IPS-NIHi7 (cell line): ENCODE data around the gene WEE1.
A peak's percentile ranks its signal among the peaks of the same experiment; 100 is the strongest.
"Not testable (repeated sequence)": the region's sequence is repeated elsewhere in the genome, so short reads cannot be mapped to it uniquely, and the experiment has no call there.

Experiments
- DNase-seq: peaks from one replicate; pipeline ENCODE4 v3.0.0; 2012; ENCODE audit warnings: mixed read lengths; ENCODE audit errors: extremely low spot score

The WEE1 gene

DNA sequence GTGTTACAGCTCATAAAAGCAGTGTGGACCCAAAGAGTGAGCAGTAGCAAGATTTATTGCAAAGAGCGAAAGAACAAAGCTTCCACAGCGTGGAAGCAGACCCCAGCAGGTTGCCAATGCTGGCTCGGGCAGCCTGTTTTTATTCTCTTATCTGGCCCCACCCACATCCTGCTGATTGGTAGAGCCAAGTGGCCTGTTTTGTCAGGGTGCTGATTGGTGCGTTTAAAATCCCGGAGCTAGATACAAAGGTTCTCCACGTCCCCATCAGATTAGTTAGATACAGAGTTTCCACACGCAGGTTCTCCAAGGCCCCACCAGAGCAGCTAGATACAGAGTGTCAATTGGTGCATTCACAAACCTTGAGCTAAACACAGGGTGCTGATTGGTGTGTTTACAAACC, 48.9 kb downstream of the WEE1 start:
- DNase-seq = not testable (repeated sequence)

DNA sequence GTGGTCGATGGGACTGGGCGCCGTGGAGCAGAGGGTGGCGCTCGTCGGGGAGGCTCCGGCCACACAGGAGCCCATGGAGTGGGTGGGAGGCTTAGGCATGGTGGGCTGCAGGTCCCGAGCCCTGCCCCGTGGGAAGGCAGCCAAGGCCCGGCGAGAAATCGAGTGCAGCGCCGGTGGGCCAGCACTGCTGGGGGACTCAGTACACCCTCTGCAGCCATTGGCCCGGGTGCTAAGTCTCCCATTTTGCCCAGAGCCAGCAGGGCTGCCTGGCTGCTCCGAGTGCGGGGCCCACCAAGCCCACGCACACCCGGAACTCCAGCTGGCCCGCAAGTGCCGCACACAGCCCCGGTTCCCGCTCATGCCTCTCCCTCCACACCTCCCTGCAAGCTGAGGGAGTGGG, 49.6 kb downstream of the WEE1 start:
- not testable (repeated sequence) for DNase-seq

DNA sequence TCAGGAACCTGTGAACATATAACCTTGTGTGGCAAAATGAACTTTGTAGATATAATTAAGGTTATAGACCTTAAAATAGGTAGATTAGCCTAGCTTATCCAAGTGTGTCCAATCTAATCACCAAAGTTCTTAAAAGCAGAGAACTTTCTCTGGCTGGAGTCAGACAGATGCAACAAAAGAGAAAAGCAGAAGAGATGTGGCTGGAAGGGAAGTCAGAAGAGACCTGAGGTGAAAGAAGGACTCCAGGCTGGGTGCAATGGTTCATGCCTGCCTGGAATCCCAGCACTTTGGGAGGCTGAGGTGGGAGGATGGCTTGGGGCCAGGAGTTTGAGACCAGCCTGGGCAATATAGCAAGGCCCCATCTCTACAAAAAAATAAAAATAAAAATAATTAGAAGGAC, 51.0 kb downstream of the WEE1 start:
- DNase-seq = no peak

DNA sequence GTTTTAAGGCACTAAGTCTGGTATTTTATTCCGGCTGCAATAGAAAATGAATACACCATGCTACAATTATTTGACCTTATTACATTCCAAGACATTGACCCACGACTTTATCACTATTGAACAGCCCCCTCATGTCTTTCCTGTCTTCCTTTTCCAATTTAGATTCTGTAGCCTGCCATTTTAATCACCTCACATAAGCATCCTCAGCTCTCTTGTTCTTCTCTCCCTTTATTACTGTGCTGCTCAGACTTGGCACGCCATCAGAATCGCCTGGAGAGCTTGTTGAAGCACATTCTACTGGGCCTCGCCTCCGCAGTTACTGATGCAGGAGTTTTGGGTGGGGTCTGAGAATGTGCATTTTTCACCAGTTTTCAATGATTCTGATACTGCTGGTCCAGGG, 51.7 kb downstream of the WEE1 start:
- DNase-seq = no peak

DNA sequence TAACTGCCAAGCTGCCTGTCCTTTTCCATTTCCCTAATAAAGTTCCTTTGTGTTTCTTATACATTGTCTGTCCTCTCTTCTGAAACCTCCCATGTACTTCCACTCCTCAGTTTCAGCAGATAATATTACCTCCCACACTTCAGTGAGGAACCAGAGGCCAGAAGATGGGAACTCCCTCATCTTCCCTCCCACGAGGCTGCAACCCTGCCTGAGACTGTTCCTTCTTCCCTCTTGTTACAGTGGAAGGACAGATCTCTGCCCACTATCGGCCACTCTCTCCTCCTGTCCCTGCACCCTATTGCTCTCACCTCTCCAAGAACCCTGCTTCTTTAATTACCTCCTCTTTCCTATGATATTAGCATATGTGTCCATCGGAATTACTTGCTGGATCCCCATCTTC, 52.3 kb downstream of the WEE1 start:
- no peak for DNase-seq

DNA sequence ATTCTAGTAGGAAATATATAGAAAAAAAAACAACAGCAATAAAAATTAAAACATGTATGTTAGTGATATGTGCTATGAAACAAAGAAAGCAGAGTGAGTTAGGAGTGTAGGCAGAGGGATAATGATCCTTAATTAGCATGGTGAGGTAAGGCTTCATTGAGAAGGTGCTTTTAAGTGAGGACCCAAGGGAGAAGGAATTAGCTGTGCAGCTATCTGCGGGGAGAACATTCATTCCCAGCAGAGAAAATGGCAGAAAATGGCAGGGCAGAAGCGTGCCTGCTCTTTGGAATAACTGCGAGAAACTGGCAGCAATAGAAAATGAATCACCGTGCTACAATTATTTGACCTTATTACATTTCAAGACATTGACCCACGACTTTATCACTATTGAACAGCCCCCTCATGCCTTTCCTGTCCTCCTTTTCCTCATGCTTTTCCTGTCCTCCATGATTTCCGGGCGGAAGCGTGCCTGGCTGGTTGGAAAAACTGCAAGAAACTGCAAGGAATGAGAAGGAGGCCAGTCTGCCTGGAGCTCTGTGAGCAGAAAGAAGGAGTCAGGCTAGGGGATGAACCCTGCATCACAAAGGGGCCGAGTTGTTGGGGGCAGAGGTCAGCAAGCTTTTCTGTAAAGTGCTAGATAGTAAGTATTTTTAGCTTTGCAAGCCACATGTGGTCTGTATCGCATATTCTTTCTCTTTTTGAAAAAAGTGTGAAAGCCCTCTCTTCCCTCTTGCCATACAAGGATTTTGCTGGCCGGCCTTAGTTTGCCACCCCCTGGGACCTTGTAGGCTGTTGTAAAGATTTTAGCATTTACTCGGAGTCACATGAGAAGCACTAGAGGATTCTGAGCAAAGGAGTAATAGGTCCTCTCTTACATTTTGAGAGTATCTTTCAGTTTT, 53.3 kb downstream of the WEE1 start:
- DNase-seq = peak; percentile 80

DNA sequence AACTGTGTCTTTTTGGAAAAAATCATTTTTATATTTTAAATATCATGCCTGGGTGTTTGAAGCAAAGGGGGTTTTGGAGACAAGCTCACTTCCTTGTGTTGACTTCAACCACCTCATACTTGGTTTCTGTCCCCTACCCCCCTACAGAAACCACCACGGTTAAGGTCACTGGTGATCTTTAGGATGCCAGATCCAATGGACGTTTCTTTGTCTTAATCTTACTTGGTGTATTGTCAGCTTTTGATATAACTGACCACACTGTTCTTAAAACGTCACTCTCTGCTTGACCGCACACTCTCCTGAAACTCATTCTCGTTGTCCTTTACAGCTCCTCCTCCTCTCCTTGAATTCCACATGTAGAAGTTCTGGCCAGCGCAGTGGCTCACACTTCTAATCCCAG, 55.6 kb downstream of the WEE1 start:
- DNase-seq = no peak

DNA sequence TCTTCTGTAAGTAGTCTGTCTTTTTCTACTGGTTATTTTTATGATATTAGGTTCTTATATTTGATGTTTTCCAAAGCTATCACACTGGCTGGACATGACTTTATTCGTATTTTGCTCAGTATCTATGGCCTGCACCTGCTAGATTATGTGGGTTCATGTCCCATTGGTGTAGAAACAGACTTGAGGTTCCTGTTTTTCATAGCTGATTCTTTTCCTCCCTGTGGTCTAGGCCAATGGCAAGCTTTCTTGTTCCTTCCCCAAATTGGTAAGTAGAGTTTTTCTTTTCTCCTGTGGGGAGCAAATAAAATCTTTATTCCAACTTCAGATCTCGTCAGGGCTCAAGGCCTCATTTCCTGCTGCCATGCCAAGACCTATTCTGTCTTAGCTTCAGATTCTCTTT, 60.2 kb downstream of the WEE1 start:
- no peak for DNase-seq

DNA sequence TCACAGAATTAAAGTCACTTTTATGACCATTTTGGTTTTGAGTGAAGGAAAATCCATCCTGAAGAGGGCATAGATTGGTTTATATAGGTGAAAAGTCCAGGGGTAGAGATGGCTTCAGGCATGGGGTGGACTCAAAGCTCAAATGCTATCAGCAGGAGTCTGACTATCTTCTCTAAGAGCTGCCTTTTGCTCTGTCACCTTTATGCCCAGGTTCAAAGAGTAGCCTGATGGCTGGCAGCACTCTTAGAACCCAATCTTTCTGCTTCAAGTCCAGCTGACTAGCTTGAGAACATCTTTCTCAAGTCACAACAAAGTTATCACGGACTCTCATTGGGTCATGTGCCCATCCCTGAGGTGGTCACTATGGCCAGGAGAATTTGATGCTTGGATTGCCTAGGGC, 63.2 kb downstream of the WEE1 start:
- DNase-seq = no peak

DNA sequence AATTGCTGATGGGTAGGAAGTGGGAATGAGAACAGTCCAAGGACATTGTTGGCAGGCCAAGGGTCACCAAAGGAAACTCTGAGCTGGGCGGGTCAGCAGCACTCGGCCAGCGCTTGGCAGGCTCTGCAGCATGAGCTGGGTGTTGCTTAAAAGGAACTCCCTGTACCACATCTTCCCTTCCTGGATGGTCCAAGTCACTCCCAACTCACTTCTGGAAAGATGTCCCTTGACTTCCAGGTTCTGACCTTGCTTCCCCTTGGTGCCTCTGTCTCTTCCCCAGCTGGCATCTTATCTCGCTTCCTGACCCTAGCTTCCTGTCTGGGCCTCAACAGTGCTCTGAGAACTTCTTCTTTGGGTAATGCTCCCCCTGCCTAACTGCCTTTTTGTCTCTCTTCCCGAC, 65.6 kb downstream of the WEE1 start:
- no peak for DNase-seq
